Urothelium cell line (cell line): ENCODE measurements around the gene ARHGAP21.

ENCODE experiments used
- DNase-seq: peaks from one replicate; pipeline ENCODE4 v3.0.0; 2011; ENCODE audit warnings: low spot score, mixed read lengths
- FAIRE-seq: peaks from 2 replicates; lab custom pipeline; 2011; peaks lifted over from hg19 to GRCh38; lab: Jason Lieb, UNC

ARHGAP21 gene

DNA sequence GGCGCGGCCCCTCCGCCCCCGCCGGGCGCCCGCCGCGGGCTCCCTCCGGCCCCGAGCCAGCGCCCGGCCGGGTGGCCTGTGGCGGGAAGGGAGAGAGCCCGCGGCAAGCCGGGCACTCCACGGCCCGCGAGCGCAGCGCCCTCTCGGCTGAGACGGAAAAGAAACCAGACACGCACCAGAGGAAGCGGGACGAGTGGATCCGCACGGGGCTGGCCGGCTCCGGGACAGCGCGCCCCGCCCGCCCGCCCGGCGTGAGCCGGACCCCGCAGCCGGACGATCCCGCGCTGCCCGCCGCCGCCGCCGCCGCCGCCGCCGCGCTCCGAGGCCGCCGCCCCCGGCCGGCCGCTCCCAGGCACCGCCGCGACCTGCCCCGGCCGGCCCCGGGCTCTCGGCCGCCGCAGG is 300 bp downstream of the ARHGAP21 start:
- DNase-seq (no peak), FAIRE-seq (no peak)

GRCh38 chr10:24722676-24723385 is 856 bp downstream of the ARHGAP21 start:
- FAIRE-seq (no peak), DNase-seq (peak; percentile 49)

GRCh38 chr10:24722131-24722675 is 1.5 kb downstream of the ARHGAP21 start:
- no peak for FAIRE-seq
- no peak for DNase-seq

GRCh38 chr10:24721229-24722106 is 2.2 kb downstream of the ARHGAP21 start:
- DNase-seq, result peak; percentile 12
- no peak for FAIRE-seq

DNA sequence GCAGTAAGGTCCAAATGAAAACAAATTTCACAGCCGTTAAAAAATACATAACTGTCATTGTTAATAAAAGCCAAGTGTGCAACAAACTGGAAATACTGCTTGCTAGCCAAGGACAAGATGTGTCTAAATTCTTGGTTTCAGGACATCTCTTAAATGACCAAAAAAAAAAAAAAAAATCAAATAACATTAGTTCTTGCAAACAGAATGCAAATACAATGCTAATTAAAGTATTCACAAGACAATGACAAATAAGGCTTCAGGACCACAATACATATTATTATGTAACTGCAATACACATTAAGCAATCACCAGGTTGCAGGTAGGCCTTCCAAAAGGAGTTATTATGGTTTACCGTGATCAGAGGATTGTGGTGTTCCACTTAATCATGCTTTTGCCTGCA is 3.6 kb downstream of the ARHGAP21 start:
- DNase-seq, result no peak
- FAIRE-seq, result no peak

DNA sequence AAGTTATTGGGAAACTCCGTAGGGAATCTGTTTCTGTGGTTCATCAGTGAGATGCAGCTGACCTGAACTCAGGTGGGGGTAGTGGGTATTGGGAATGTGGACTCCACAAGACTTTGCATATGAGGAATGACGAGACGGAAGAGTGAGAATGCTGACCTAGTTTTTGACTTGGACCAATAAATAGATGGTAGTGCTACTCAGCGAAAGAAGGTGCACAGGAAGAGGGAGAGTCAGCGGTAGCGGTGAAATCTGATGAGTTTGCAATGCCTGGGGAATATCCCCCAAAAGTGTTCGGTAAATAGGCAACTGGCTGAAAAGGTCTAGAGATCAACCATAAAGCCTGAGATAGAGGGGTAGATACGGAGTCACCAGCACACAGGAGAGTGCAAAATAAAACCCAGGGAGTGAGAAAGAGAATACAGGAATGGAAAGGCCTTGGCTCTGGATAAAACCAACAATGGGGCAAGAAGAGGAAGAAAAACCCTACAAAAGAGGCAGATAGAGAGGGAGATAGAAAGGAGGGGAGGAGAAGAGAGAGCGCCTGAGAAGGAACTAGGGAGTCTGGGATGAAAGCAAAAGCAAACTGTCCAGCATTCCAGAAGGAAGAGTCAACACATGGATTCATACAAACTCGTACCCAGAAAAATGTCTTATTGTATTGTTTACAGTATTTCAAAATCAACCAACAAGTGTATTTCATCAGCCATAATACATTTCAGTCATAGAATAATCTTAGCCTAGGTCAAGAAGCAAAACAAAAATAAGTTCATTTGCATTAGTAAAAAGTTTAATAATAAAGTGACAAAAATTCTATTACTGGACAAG is 5.4 kb downstream of the ARHGAP21 start:
- DNase-seq (peak; percentile 35), FAIRE-seq (no peak)

DNA sequence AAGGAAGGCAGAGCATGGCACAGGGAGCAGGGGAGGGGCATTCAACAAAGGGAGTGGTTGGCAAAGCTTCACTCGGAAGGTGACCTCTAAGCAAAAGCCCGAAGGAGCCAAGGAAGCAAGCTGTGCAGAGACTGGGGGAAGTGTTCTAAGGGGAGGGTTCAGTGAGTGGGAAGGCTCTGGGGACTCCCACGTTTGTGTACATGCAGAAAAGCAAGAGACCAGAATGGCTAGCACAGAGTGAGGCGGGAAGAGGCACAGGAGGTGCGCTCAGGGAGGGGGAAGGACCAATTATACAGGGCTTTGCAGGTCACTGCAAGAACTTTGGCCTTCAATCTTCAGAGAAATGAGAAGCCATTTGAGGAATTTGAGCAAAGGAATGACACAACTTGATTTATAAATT is 7.4 kb downstream of the ARHGAP21 start:
- DNase-seq (no peak), FAIRE-seq (no peak)

- FAIRE-seq, result no peak
- no peak for DNase-seq
Observed at GRCh38 chr10:24715246-24715769, 8.4 kb downstream of the ARHGAP21 start.

GRCh38 chr10:24713086-24713485 is 10.6 kb downstream of the ARHGAP21 start:
- DNase-seq (no peak), FAIRE-seq (no peak)

DNA sequence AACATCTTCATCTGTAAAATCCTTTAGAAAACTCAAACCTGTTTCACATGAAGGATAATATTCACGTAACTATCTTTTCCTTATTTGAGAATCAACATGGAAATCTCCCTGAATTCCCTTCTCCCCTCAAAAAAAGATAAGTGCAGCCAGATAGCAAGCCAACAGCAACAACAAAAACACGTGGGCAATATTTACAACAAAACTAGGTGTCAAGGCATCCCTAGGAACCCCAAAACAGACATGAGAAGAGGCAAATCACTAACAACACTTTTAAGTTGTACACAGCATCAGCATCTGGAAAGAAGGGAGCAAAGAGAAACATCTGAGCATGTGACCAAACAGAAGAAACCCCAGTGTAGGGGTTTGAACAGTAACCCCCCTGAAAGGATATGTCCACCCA is 12.2 kb downstream of the ARHGAP21 start:
- no peak for FAIRE-seq
- DNase-seq, result no peak

GRCh38 chr10:24708081-24708480 is 15.6 kb downstream of the ARHGAP21 start:
- FAIRE-seq, result no peak
- no peak for DNase-seq

- FAIRE-seq, result no peak
Observed at GRCh38 chr10:24707445-24707844, 16.2 kb downstream of the ARHGAP21 start.

DNA sequence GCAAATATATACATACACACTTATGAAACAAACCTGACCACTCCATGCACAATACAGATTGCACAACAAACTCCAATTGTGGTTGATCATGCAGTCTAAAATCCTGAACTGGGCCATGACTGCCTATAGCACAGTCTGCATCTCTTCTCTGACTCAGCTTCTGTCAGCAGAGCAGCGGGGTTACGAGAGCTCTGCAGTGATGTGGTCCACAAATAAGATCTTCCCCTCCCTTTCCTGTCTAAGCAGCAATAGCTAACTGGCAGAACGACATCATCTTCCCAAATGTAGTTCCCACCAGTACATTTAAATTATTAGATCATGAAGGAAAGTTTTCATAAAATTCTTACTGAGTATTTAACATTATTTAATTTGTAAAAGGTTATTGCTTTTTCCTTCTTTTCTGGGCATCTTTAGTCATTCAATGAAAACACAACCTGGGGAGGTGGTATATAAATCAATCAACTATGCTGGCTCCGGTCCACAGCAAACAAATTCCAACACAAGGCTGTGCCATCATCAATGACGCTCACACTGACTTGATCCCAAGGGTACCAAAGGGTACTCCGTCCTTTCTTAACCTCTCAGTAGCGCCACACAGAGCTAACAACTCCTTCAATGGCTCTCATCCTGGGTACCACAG is 17.1 kb downstream of the ARHGAP21 start:
- no peak for FAIRE-seq
- DNase-seq, result peak; percentile 56

More at GRCh38 chr10:24707445-24707844, 16.2 kb downstream of the ARHGAP21 start:
- no peak for DNase-seq

DNA sequence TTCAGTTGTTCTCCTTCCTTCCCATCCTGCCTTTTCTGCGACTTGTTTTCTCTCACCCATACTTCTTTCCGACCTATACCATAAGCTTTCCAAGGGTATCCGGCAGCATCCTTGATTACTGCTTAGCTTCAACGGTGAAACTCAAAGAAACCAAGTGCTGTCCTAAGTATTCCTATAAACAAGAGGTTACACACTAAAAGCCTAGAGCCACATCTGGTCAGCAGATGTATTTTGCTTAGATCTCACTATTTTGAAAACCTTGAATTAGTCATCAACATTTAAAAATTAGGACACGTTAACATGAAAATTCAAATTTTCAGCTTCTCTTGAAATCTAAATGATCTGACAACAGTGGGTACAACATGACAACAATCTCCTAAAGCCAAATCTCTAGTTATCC is 20.0 kb downstream of the ARHGAP21 start:
- FAIRE-seq (no peak), DNase-seq (no peak)

DNA sequence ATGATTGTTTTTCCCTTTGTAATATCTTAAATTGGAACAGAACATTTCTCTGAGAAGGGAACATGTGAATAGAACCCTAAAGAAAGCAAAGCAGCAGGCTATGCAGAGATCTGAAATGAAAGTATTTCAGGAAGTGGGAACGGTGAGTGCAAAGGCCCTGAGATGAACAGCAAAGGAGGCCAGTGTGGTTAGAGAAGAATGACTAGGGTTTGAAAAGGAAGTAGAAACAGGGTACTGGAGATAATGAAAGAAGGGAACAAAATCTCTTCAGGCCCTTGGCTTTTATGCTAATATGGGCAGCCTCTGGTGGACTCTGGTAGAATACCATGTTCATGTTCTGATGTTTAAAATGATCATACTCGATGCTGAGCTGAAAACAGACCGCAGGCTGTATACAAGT is 22.2 kb downstream of the ARHGAP21 start:
- FAIRE-seq (no peak), DNase-seq (no peak)

- FAIRE-seq, result no peak
- no peak for DNase-seq
Observed at GRCh38 chr10:24700948-24701347, 22.7 kb downstream of the ARHGAP21 start.

- DNase-seq (no peak), FAIRE-seq (no peak)
Observed at GRCh38 chr10:24698270-24698669, 25.4 kb downstream of the ARHGAP21 start.

- no peak for DNase-seq
- no peak for FAIRE-seq
Observed at GRCh38 chr10:24697080-24697479, 26.6 kb downstream of the ARHGAP21 start.

GRCh38 chr10:24695452-24695851 is 28.2 kb downstream of the ARHGAP21 start:
- no peak for DNase-seq
- no peak for FAIRE-seq

DNA sequence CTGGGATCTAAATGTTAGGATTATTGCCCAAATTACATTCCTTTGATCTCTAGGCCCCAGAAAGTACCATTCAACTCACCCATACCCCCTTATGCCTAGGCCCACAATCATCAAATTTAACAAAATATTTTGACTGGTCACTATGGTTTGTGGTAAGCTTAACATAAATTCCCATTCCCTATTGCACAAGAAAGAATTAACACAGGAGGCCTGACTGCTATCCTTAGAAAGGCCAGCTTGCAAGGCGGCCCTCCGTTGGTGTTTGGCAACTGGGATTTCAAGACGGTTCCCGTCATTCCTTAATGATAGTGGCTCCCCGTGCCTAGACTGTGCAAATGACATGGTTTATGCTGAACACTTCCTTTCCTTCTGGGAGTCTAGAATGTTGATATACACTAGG is 29.6 kb downstream of the ARHGAP21 start:
- DNase-seq, result no peak
- no peak for FAIRE-seq
